ENCODE measurements around the gene OLR1. TPM values are rescaled to one million over a fixed set of nuclear protein-coding genes. Genes with fewer than 3 reads are reported as not detected.

Gene OLR1
- total and polyA plus RNA-seq, 2 of the 4 experiments (the other 2 are of a cell fraction) = 3.2 to 4.1 TPM

- CTCF ChIA-PET = no interaction called here
- dilution Hi-C loops (cut with HindIII; ENCODE audit: low sequenced_read_pairs, unreplicated experiment) = no loop called here
- POLR2A ChIA-PET (ENCODE audit: unreplicated experiment) = no interaction called here
Observed at GRCh38 chr12:10119066-10119465, 52.9 kb downstream of the OLR1 start.

More at GRCh38 chr12:10119066-10119465, 52.9 kb downstream of the OLR1 start:
- no peak overlapping the region for H3K18ac ChIP-seq (ENCODE audit: low read depth, low read length)
- no peak overlapping the region for H2AFZ ChIP-seq (replicated peaks; ENCODE audit: low read length, poor library complexity)
- H2BK5ac ChIP-seq (ENCODE audit: low read depth, low read length, poor library complexity, severe bottlenecking) = no peak overlapping the region
- no peak overlapping the region for H3K27ac ChIP-seq (ENCODE audit: insufficient read depth, low read length)
- H3K4ac ChIP-seq (ENCODE audit: low read depth, low read length) = no peak overlapping the region
- no peak overlapping the region for H2AK5ac ChIP-seq (ENCODE audit: low read depth, low read length)
- BruUV-seq (replicated peaks) = no TSS peak
- WGBS, 2 experiments (ENCODE audit: extremely low coverage in 2 of 2, insufficient read length in 1 of 2) = no CpG with 5 or more reads among the region's 3 CpGs
- H3K56ac ChIP-seq (ENCODE audit: extremely low read depth, insufficient read depth, low read length) = no peak overlapping the region
- H3K9me1 ChIP-seq (ENCODE audit: insufficient read depth, low read length) = no peaks in the 10 kb centered on the region
- no peak overlapping the region for H2AK9ac ChIP-seq (replicated peaks; ENCODE audit: low read depth, low read length, poor library complexity)
- no peak overlapping the region for H2BK20ac ChIP-seq (ENCODE audit: low read depth, low read length)
- H4K5ac ChIP-seq (ENCODE audit: low read depth, low read length) = no peak overlapping the region
- H3K14ac ChIP-seq (replicated peaks; ENCODE audit: low read depth, low read length) = no peak overlapping the region
- H3K79me1 ChIP-seq (ENCODE audit: low read depth in 1 of 2, low read length in 2 of 2) = no peaks in the 10 kb centered on the region
- no peak overlapping the region for H2BK120ac ChIP-seq (ENCODE audit: low read depth, low read length)
- H3K4me2 ChIP-seq (ENCODE audit: low read depth, low read length) = no peak overlapping the region
- H4K20me1 ChIP-seq (ENCODE audit: insufficient read depth, low read length) = no peaks in the 10 kb centered on the region
- ATAC-seq (ENCODE audit: low read depth) = peak; percentile 91
- no peak overlapping the region for H4K8ac ChIP-seq (ENCODE audit: low read depth in 2 of 2, low read length in 2 of 2)
- no peaks in the 10 kb centered on the region for H3K9me3 ChIP-seq (ENCODE audit: control insufficient read depth, insufficient read depth, low read length)
- H3K4me1 ChIP-seq (ENCODE audit: control insufficient read depth, insufficient read depth, low read length) = no peaks in the 10 kb centered on the region
- no peak overlapping the region for H3K9ac ChIP-seq (ENCODE audit: low read depth, low read length)
- peak; percentile 28 for DNase-seq
- peak; percentile 54; the same call in 1 of the 2 replicates for TF ChIP-seq NFE2L2 (IDR thresholded peaks at IDR 0.05; ENCODE audit: low read depth, low read length)
- TF ChIP-seq, protein P1, sequence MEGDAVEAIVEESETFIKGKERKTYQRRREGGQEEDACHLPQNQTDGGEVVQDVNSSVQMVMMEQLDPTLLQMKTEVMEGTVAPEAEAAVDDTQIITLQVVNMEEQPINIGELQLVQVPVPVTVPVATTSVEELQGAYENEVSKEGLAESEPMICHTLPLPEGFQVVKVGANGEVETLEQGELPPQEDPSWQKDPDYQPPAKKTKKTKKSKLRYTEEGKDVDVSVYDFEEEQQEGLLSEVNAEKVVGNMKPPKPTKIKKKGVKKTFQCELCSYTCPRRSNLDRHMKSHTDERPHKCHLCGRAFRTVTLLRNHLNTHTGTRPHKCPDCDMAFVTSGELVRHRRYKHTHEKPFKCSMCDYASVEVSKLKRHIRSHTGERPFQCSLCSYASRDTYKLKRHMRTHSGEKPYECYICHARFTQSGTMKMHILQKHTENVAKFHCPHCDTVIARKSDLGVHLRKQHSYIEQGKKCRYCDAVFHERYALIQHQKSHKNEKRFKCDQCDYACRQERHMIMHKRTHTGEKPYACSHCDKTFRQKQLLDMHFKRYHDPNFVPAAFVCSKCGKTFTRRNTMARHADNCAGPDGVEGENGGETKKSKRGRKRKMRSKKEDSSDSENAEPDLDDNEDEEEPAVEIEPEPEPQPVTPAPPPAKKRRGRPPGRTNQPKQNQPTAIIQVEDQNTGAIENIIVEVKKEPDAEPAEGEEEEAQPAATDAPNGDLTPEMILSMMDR (conservative IDR thresholded peaks at IDR 0.05; ENCODE audit: low read depth, low read length) = no peak
- 0 out of 2 replicates have a peak, but pooled peaks have one; percentile 14 for TF ChIP-seq MAFK (IDR thresholded peaks at IDR 0.05; ENCODE audit: low read depth, low read length)
- H3K4me3 ChIP-seq (ENCODE audit: insufficient read depth, low read depth, low read length) = no peak overlapping the region
- intact Hi-C loops (cut with micrococcal nuclease) = no loop called here
- in situ Hi-C loops (cut with MboI; ENCODE audit: low sequenced_read_pairs) = no loop called here
- H3K36me3 ChIP-seq (ENCODE audit: control insufficient read depth, insufficient read depth, low read length) = no peaks in the 10 kb centered on the region
- no peak overlapping the region for H2BK15ac ChIP-seq (ENCODE audit: low read depth, low read length)
- H3K27me3 ChIP-seq (ENCODE audit: control insufficient read depth, insufficient read depth, low read length) = no peaks in the 10 kb centered on the region
- H3K23ac ChIP-seq (ENCODE audit: low read depth, low read length) = no peak overlapping the region
- H4K91ac ChIP-seq (ENCODE audit: insufficient read depth, low read depth, low read length) = no peak overlapping the region

Data from IMR-90 (cell line).